ENCODE measurements around the gene SLIT1. TPM values are rescaled to one million over a fixed set of nuclear protein-coding genes. Genes with fewer than 3 reads are reported as not detected.
A peak's percentile ranks its signal among the peaks of the same experiment; 100 is the strongest.

Gene SLIT1
- total RNA-seq, 2 donors from 2014 or later = 0.14 to 0.35 TPM

DNA sequence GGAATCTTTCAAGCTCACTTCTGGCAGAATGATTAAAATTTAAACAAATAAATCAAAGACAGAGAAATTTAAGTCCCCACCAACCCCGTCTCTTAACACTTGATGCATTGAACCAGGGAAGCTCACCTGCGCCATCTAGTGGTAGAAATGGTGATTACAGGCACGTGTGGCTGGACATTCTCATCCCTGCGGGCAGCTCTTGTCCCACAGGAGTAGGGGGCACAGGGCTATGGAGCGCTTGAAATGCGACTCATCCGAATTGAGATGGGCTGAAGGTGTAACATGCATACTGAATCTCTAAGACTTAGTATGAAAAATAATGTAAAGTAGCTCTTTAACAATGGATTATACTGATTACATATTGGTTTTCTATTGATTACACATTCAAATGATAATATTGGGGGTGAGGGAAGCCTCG lies 24.8 kb upstream of the SLIT1 start:
- DNase-seq (ENCODE audit: low spot score) (no peak), ATAC-seq (ENCODE audit: insufficient number of reproducible peaks, low FRiP score, low read depth) (peak; percentile 16)
- Histone ChIP-seq H3K36me3 (no peaks in the 10 kb centered on the region), H3K4me1 (ENCODE audit: control insufficient read depth in 1 of 2, low read depth in 2 of 2) (no peaks in the 10 kb centered on the region), H3K27me3 (replicated peaks; ENCODE audit: insufficient read depth) (no peaks in the 10 kb centered on the region), H3K4me3 (no peak overlapping the region), H3K9me3 (no peaks in the 10 kb centered on the region), H3K27ac (no peak overlapping the region)
- TF ChIP-seq, protein P1, sequence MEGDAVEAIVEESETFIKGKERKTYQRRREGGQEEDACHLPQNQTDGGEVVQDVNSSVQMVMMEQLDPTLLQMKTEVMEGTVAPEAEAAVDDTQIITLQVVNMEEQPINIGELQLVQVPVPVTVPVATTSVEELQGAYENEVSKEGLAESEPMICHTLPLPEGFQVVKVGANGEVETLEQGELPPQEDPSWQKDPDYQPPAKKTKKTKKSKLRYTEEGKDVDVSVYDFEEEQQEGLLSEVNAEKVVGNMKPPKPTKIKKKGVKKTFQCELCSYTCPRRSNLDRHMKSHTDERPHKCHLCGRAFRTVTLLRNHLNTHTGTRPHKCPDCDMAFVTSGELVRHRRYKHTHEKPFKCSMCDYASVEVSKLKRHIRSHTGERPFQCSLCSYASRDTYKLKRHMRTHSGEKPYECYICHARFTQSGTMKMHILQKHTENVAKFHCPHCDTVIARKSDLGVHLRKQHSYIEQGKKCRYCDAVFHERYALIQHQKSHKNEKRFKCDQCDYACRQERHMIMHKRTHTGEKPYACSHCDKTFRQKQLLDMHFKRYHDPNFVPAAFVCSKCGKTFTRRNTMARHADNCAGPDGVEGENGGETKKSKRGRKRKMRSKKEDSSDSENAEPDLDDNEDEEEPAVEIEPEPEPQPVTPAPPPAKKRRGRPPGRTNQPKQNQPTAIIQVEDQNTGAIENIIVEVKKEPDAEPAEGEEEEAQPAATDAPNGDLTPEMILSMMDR (IDR thresholded peaks at IDR 0.05) = peak; percentile 98

DNA sequence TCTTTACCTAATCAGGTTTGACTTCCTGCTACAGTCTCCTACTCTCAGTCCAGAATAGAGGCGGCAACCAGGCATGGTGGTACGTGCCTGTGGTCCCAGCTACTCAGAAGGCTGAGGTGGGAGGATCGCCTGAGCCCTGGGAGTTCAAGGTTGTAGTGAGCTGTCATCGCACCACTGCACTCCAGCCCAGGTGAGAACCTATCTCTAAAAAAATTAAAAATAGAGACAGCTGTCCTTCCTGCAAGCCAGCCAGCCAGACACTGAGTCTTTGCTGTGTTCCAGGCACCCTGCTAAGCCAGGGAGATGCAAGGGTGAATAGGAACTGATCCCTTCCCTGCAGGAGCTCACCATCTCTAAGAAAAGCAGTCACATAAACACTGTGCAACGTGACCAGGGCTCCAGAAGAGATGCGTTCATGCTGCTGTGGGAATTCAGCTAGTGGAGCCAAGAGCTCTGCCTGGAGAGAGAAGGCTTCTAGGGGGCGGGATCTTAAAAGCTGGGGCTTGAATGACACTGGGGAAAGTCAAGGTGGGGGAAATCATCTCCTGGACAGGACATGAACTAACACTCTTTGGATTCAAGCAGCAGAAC lies 22.1 kb upstream of the SLIT1 start:
- Histone ChIP-seq H3K27me3 (replicated peaks; ENCODE audit: insufficient read depth) (no peaks in the 10 kb centered on the region), H3K4me3 (no peak overlapping the region), H3K9me3 (no peaks in the 10 kb centered on the region), H3K27ac (no peak overlapping the region), H3K4me1 (ENCODE audit: control insufficient read depth in 1 of 2, low read depth in 2 of 2) (no peaks in the 10 kb centered on the region), H3K36me3 (no peaks in the 10 kb centered on the region)
- TF ChIP-seq, protein P1 (IDR thresholded peaks at IDR 0.05) = no peak
- DNase-seq (ENCODE audit: low spot score) (no peak), ATAC-seq (ENCODE audit: insufficient number of reproducible peaks, low FRiP score, low read depth) (no peak)

DNA sequence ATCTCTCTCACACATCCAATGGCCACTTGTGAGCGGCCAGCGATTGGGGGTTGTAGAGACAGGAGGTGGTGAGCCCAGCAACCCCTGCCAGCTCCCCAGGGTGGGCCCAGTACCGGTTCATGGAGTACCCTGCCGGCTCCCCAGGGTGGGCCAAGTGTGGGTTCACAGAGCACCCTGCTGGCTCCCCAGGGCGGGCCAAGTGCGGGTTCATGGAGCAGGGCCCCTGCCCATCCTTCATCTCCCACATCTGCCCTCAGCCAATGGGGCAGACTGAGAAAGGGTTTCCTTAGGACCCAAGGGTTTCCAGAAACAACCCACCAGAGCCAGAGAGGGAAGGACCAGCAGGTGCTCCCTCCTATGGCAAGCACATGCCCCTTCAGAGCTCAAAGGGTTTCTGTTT lies 21.4 kb upstream of the SLIT1 start:
- ATAC-seq (ENCODE audit: insufficient number of reproducible peaks, low FRiP score, low read depth) (no peak), DNase-seq (ENCODE audit: low spot score) (no peak)
- TF ChIP-seq, protein P1 (IDR thresholded peaks at IDR 0.05) = no peak
- Histone ChIP-seq H3K4me1 (ENCODE audit: control insufficient read depth in 1 of 2, low read depth in 2 of 2) (no peaks in the 10 kb centered on the region), H3K36me3 (no peaks in the 10 kb centered on the region), H3K9me3 (no peaks in the 10 kb centered on the region), H3K4me3 (no peak overlapping the region), H3K27ac (no peak overlapping the region), H3K27me3 (replicated peaks; ENCODE audit: insufficient read depth) (no peaks in the 10 kb centered on the region)

DNA sequence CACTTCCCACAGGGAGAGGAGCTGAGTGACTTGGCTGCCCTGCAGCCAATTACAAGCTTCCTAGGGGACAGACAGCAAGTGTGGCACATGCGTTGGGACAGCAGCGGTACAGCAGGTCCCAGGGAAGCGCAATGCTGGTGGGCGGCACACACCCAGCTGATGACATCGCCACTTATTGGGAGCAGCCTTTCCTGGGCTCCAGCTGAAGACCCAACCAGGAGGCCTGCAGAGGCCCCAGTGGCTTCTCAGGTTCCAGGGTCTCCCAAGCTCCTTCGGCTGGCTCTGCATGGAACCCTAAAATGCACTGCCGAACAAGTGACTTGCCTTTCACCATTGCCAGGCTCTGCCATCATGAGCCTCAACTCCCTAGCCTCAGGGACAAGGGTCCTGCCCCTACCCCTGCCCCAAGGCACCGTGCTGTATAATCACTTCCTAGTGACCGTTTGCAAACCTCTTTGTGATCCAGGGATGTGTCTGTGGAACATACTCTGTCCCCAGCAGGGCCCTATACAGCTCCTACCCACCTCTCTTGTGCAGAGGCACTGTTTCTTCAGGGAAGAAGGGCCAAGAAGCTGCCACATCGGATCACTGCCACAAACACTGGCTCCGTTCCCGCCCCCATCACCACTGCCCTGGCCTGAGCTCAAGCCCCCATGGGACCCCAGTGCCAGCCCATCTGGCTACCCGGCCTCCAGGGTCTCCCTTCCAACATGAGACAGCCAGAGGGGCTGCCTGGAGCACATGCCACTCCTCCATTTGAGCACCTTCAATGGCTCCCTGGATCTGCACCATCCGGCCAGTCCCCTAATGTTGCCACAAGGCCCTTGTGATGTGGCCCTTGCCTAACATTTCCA lies 19.3 kb upstream of the SLIT1 start:
- DNase-seq (ENCODE audit: low spot score) (no peak), ATAC-seq (ENCODE audit: insufficient number of reproducible peaks, low FRiP score, low read depth) (no peak)
- Histone ChIP-seq H3K9me3 (no peaks in the 10 kb centered on the region), H3K4me1 (ENCODE audit: control insufficient read depth in 1 of 2, low read depth in 2 of 2) (no peaks in the 10 kb centered on the region), H3K36me3 (no peaks in the 10 kb centered on the region), H3K4me3 (no peak overlapping the region), H3K27me3 (replicated peaks; ENCODE audit: insufficient read depth) (no peaks in the 10 kb centered on the region), H3K27ac (no peak overlapping the region)
- TF ChIP-seq, protein P1 (IDR thresholded peaks at IDR 0.05) = no peak

DNA sequence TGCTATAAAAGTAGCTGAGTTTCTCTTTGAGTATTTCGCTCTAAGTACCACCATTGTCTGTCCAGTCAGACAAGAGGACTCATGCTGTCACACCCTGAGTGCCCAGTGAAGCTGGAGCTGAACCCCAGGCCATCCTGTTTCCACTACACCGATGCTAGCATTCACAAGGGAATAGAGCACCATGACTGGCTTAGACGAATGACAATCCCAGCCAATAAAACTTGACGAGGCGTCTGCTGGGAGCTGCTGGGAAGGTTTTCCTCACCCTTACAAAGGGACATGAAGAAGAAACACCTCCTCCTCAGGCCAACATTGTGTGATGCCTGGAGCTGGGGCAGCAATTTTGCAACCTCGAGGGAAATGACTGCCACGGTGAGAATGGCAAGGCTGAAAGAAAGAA lies 17.5 kb upstream of the SLIT1 start:
- no peaks in the 10 kb centered on the region for H3K27me3 ChIP-seq (replicated peaks; ENCODE audit: insufficient read depth)

More for the DNA sequence above, 17.5 kb upstream of the SLIT1 start:
- ATAC-seq (ENCODE audit: insufficient number of reproducible peaks, low FRiP score, low read depth) (no peak), DNase-seq (ENCODE audit: low spot score) (no peak)
- Histone ChIP-seq H3K9me3 (no peaks in the 10 kb centered on the region), H3K36me3 (no peaks in the 10 kb centered on the region), H3K4me3 (no peak overlapping the region), H3K4me1 (ENCODE audit: control insufficient read depth in 1 of 2, low read depth in 2 of 2) (no peaks in the 10 kb centered on the region), H3K27ac (no peak overlapping the region)
- TF ChIP-seq, protein P1 (IDR thresholded peaks at IDR 0.05) = no peak
